Neural progenitor cell (in vitro differentiated cells): ENCODE data around the gene ACE2. TPM values are rescaled to one million over a fixed set of nuclear protein-coding genes. Genes with fewer than 3 reads are reported as not detected.

ENCODE experiments used
- DNase-seq: peaks from one replicate; pipeline ENCODE4 v3.0.0-alpha.2; 2016; ENCODE audit warnings: low spot score
- H2AFZ ChIP-seq: fragments of 200-600 bp; sonication (generic); replicated peaks from 2 replicates; pipeline ENCODE4 v1.6.1; 2016; ENCODE audit warnings: antibody characterized with exemption
- H3F3A ChIP-seq: fragments of 200-600 bp; sonication (generic); 2 replicates; pipeline ENCODE4 v1.6.1; 2016; ENCODE audit warnings: antibody characterized with exemption, low read depth
- H3K27ac ChIP-seq: fragments of 200-600 bp; sonication (generic); 2 replicates; pipeline ENCODE4 v1.5.1; 2016; ENCODE audit warnings: mild to moderate bottlenecking
- H3K27me3 ChIP-seq: fragments of 200-600 bp; sonication (generic); 2 replicates; pipeline ENCODE4 v1.6.1; 2016; ENCODE audit warnings: mild to moderate bottlenecking, moderate library complexity
- H3K36me3 ChIP-seq: fragments of 200-600 bp; sonication (generic); 2 replicates; pipeline ENCODE4 v1.5.1; 2016
- H3K4me1 ChIP-seq: fragments of 200-600 bp; sonication (generic); 2 replicates; pipeline ENCODE4 v1.6.1; 2016; ENCODE audit warnings: mixed run types
- H3K4me2 ChIP-seq: fragments of 200-600 bp; sonication (generic); 2 replicates; pipeline ENCODE4 v1.6.1; 2016
- H3K4me3 ChIP-seq: fragments of 200-600 bp; sonication (generic); 2 replicates; pipeline ENCODE4 v1.5.1; 2016
- H3K79me2 ChIP-seq: fragments of 200-600 bp; sonication (generic); 2 replicates; pipeline ENCODE4 v1.6.1; 2016; ENCODE audit warnings: low read depth
- H3K9ac ChIP-seq: fragments of 200-600 bp; sonication (generic); 2 replicates; pipeline ENCODE4 v1.6.1; 2016
- H3K9me3 ChIP-seq: fragments of 200-600 bp; sonication (generic); 2 replicates; pipeline ENCODE4 v1.5.1; 2016; ENCODE audit warnings: low read depth
- H4K20me1 ChIP-seq: fragments of 200-600 bp; sonication (generic); 2 replicates; pipeline ENCODE4 v1.6.1; 2016; ENCODE audit warnings: low read depth
- H3K27ac Mint-ChIP-seq: 3 replicates; pipeline ENCODE4 v1.8.0; 2021; ENCODE audit warnings: mixed read lengths
- H3K27me3 Mint-ChIP-seq: 2 replicates; pipeline ENCODE4 v1.8.0; 2022; ENCODE audit warnings: low read depth, mild to moderate bottlenecking, inconsistent platforms, moderate library complexity, mixed read lengths; ENCODE audit not compliant: insufficient read depth
- H3K36me3 Mint-ChIP-seq: 3 replicates; pipeline ENCODE4 v1.8.0; 2021; ENCODE audit warnings: mixed read lengths
- H3K4me1 Mint-ChIP-seq: 3 replicates; pipeline ENCODE4 v1.8.0; 2021; ENCODE audit warnings: mixed read lengths
- H3K4me3 Mint-ChIP-seq: 3 replicates; pipeline ENCODE4 v1.8.0; 2021; ENCODE audit warnings: mild to moderate bottlenecking, moderate library complexity, mixed read lengths
- H3K9me3 Mint-ChIP-seq: 3 replicates; pipeline ENCODE4 v1.8.0; 2020; ENCODE audit warnings: mixed read lengths
- EZH2 ChIP-seq: fragments of 200-600 bp; sonication (generic); IDR thresholded peaks from 2 replicates; pipeline ENCODE4 v1.6.1; 2017; ENCODE audit warnings: antibody characterized with exemption, mild to moderate bottlenecking, moderate library complexity
- EZH2phosphoT487 ChIP-seq: fragments of 200-600 bp; sonication (generic); IDR thresholded peaks from 2 replicates; pipeline ENCODE4 v1.6.1; 2017; ENCODE audit warnings: antibody characterized with exemption
- total RNA-seq: library from RNA; depleted of rRNA; stranded (reverse); fragments of >200 nt; gene quantifications from 2 replicates; pipeline ENCODE4 v1.2.3, GENCODE V29; 2015; ENCODE audit warnings: low replicate concordance
- TF ChIP-seq, protein P1 (sequence below): fragments of 200-600 bp; sonication (generic); IDR thresholded peaks from 2 replicates; pipeline ENCODE4 v1.5.1; 2017; ENCODE audit warnings: antibody characterized with exemption, mild to moderate bottlenecking

The ACE2 gene
- total RNA-seq, 1 donor from 2014 or later, result 0.17 TPM

DNA sequence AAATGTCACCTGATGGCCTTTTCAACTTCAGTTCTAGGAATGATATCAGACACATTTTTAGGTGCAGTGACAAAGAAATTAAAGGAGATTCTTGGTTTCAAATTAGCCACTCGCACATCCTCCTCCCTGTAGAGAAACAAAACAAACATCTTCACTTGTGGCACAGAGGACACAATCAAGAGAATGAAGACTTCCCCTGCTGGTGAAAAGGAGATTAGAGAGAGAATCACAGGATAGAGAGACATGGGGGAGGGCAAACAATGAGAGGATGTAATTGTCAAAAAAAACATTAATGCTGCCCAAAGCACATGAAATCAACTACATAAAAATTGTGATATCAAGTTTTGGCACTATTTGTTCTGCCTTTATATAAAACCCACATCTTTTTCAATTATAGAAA is 34.5 kb downstream of the ACE2 start:
- no peak for DNase-seq

GRCh38 chrX:15564981-15565579 is 35.7 kb downstream of the ACE2 start:
- no peaks in the 10 kb centered on the region for H3K9me3 Mint-ChIP-seq
- peaks cover 33% of the 10 kb centered on the region for H3K4me1 ChIP-seq
- H3K79me2 ChIP-seq, result no peaks in the 10 kb centered on the region
- no peak overlapping the region for H3K4me3 ChIP-seq
- peaks cover 3% of the 10 kb centered on the region for H3K27me3 Mint-ChIP-seq
- H3K9ac ChIP-seq, result no peak overlapping the region
- H3K9me3 ChIP-seq, result no peaks in the 10 kb centered on the region
- H3K27ac ChIP-seq, result no peak overlapping the region
- no peaks in the 10 kb centered on the region for H3K36me3 Mint-ChIP-seq
- H4K20me1 ChIP-seq, result no peaks in the 10 kb centered on the region
- peak overlapping the region; percentile 35 for H3K27ac Mint-ChIP-seq
- H3K4me1 Mint-ChIP-seq, result peaks cover 48% of the 10 kb centered on the region
- no peaks in the 10 kb centered on the region for H3K27me3 ChIP-seq
- peak overlapping the region; percentile 6 for H2AFZ ChIP-seq
- DNase-seq, result peak; percentile 70
- H3F3A ChIP-seq, result peaks cover 16% of the 10 kb centered on the region
- no peak overlapping the region for H3K4me3 Mint-ChIP-seq
- H3K36me3 ChIP-seq, result no peaks in the 10 kb centered on the region
- peak overlapping the region; percentile 21 for H3K4me2 ChIP-seq
- TF ChIP-seq EZH2, result no peak
- TF ChIP-seq, protein P1, sequence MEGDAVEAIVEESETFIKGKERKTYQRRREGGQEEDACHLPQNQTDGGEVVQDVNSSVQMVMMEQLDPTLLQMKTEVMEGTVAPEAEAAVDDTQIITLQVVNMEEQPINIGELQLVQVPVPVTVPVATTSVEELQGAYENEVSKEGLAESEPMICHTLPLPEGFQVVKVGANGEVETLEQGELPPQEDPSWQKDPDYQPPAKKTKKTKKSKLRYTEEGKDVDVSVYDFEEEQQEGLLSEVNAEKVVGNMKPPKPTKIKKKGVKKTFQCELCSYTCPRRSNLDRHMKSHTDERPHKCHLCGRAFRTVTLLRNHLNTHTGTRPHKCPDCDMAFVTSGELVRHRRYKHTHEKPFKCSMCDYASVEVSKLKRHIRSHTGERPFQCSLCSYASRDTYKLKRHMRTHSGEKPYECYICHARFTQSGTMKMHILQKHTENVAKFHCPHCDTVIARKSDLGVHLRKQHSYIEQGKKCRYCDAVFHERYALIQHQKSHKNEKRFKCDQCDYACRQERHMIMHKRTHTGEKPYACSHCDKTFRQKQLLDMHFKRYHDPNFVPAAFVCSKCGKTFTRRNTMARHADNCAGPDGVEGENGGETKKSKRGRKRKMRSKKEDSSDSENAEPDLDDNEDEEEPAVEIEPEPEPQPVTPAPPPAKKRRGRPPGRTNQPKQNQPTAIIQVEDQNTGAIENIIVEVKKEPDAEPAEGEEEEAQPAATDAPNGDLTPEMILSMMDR, result peak; percentile 69
- no peak for TF ChIP-seq EZH2phosphoT487

More for the DNA sequence above, 34.5 kb downstream of the ACE2 start:
- Mint-ChIP-seq H3K4me3 (no peak overlapping the region), H3K9me3 (no peaks in the 10 kb centered on the region), H3K4me1 (peaks cover 47% of the 10 kb centered on the region), H3K27me3 (peaks cover 3% of the 10 kb centered on the region), H3K27ac (no peak overlapping the region), H3K36me3 (no peaks in the 10 kb centered on the region)
- Histone ChIP-seq H3K27me3 (no peaks in the 10 kb centered on the region), H3K9ac (no peak overlapping the region), H3K36me3 (no peaks in the 10 kb centered on the region), H3K4me1 (peaks cover 40% of the 10 kb centered on the region), H3F3A (peaks cover 16% of the 10 kb centered on the region), H3K4me2 (peak overlapping the region; percentile 21), H4K20me1 (no peaks in the 10 kb centered on the region), H3K4me3 (no peak overlapping the region), H3K27ac (no peak overlapping the region), H3K9me3 (no peaks in the 10 kb centered on the region), H2AFZ (no peak overlapping the region), H3K79me2 (no peaks in the 10 kb centered on the region)
- TF ChIP-seq, protein P1, result peak; percentile 37
- TF ChIP-seq EZH2, result no peak
- no peak for TF ChIP-seq EZH2phosphoT487

DNA sequence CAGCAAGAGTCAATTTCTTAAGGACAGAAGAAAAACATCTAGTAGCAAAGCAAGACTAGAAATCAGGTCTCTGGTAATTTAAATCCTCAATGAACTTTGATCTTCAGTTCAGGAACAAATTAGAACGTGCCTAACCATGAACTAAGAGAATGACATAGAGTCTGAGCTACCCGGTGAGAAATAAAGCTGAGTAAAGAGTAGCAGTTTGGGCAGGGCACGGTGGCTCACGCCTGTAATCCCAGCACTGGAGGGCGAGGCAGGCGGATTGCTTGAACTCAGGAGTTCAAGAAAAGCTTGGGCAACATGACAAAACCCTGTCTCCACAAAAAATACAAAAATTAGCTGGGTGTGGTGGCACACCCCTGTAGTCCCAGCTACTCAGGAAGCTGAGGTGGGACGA is 37.7 kb downstream of the ACE2 start:
- no peaks in the 10 kb centered on the region for H3K9me3 Mint-ChIP-seq
- peaks cover 48% of the 10 kb centered on the region for H3K4me1 Mint-ChIP-seq
- H3K36me3 Mint-ChIP-seq, result no peaks in the 10 kb centered on the region
- H3K79me2 ChIP-seq, result no peaks in the 10 kb centered on the region
- no peaks in the 10 kb centered on the region for H3K9me3 ChIP-seq
- H3K4me1 ChIP-seq, result peaks cover 30% of the 10 kb centered on the region
- peaks cover 16% of the 10 kb centered on the region for H3F3A ChIP-seq
- H3K27ac Mint-ChIP-seq, result no peak overlapping the region
- no peaks in the 10 kb centered on the region for H3K36me3 ChIP-seq
- no peaks in the 10 kb centered on the region for H4K20me1 ChIP-seq
- no peak for DNase-seq
- H3K4me2 ChIP-seq, result no peak overlapping the region
- H3K27me3 ChIP-seq, result no peaks in the 10 kb centered on the region
- no peak overlapping the region for H3K4me3 ChIP-seq
- H2AFZ ChIP-seq, result peak overlapping the region; percentile 29
- H3K4me3 Mint-ChIP-seq, result no peak overlapping the region
- H3K27ac ChIP-seq, result no peak overlapping the region
- TF ChIP-seq EZH2phosphoT487, result no peak
- no peak overlapping the region for H3K9ac ChIP-seq
- H3K27me3 Mint-ChIP-seq, result peaks cover 3% of the 10 kb centered on the region

DNA sequence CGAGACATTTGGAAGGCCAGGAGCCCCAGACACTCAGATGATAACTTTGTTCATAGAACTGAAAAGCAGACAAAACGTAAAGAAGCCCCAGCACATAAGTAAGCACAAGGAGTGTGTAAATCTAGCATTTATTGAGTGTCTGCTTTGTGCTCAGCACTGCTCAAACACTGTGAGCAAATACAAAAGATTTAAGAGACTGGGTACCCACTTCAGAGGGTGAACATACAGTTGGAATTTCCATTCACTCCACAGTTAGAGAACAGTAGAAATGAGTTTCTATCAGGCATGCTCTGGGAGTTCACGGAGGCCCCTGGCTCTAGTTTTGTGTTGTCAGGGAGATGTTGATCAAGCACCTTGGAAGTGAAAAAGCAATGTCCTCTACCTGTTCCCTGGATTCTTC is 39.8 kb downstream of the ACE2 start:
- Mint-ChIP-seq H3K36me3 (no peaks in the 10 kb centered on the region), H3K9me3 (no peaks in the 10 kb centered on the region), H3K27ac (no peak overlapping the region), H3K4me1 (peaks cover 30% of the 10 kb centered on the region), H3K27me3 (peaks cover 3% of the 10 kb centered on the region), H3K4me3 (no peak overlapping the region)
- no peak for TF ChIP-seq EZH2
- TF ChIP-seq EZH2phosphoT487, result no peak
- H3K27ac ChIP-seq, result no peak overlapping the region
- H2AFZ ChIP-seq, result no peak overlapping the region
- no peak for DNase-seq
- no peak overlapping the region for H3K9ac ChIP-seq
- no peaks in the 10 kb centered on the region for H3K79me2 ChIP-seq
- H3K36me3 ChIP-seq, result no peaks in the 10 kb centered on the region
- H3K27me3 ChIP-seq, result no peaks in the 10 kb centered on the region
- no peak overlapping the region for H3K4me3 ChIP-seq
- no peaks in the 10 kb centered on the region for H4K20me1 ChIP-seq
- peaks cover 6% of the 10 kb centered on the region for H3F3A ChIP-seq
- peaks cover 10% of the 10 kb centered on the region for H3K4me1 ChIP-seq
- no peaks in the 10 kb centered on the region for H3K9me3 ChIP-seq
- no peak overlapping the region for H3K4me2 ChIP-seq
